SIG-M5 treated with dmso at 0.1 percent for 504 hours (cell line): ENCODE data around the gene NOTCH1.
"Not testable (repeated sequence)": the region's sequence is repeated elsewhere in the genome, so short reads cannot be mapped to it uniquely, and the experiment has no call there.

Experiments
- DNase-seq: peaks from one replicate; lab custom pipeline; 2025; ENCODE audit not compliant: unreplicated experiment; lab: John Stamatoyannopoulos, UW

The NOTCH1 gene

DNA sequence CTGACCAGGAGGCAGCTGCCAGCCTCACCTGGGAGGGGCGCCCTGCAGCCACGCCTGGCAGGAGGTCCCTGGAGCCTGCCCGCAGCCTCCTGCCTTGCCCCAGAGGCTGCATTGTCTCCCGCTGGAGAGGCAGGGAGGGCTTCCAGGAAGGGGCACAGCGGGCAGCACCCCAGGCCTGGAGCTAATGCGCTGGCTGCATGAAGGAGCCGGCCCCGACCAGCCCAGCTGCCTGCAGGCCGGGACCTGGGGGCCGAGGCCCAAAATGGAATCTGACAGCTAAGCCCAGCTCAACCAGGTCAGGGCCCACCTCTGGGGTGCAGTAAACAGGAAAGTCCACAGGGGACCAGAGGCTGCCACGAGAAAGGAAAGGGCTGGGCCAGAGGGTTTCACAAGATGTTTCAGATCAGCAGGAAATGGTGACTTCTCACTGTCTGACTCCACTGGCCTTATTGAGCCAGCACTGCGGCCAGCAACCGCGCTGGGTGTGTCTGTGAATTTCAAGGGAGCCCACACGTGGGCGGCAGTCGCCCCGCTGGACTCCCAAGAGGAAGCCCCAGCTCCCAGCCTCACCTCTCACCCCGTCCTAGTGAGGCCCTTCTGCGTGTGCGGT lies 18.6 kb upstream of the NOTCH1 start:
- peak; percentile 52 for DNase-seq

- no peak for DNase-seq
These were observed 17.9 kb upstream of the NOTCH1 start for GRCh38 chr9:136563646-136564325.

- DNase-seq, result no peak
These were observed 17.1 kb upstream of the NOTCH1 start for GRCh38 chr9:136562746-136563495.

GRCh38 chr9:136561779-136562178 lies 15.9 kb upstream of the NOTCH1 start:
- DNase-seq, result no peak

DNA sequence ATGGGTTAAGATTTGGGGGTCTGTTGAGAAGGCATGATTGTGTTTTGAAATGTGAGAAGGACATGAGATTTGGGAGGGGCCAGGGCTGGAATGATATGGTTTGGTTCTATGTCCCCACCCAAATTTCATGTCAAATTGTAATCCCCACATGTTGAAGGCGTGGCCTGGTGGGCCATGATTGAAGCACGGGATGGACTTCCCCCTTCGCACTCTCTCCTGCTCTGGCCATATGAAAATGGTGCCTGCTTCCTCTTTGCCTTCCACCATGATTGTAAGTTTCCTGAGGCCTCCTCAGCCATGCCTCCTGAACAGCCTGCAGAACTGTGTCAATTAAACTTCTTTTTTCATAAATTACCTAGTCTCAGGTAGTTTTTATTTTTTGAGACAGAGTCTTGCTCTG lies 14.7 kb upstream of the NOTCH1 start:
- no peak for DNase-seq

- DNase-seq, result not testable (repeated sequence)
These were observed 13.5 kb upstream of the NOTCH1 start for GRCh38 chr9:136559371-136559770.

DNA sequence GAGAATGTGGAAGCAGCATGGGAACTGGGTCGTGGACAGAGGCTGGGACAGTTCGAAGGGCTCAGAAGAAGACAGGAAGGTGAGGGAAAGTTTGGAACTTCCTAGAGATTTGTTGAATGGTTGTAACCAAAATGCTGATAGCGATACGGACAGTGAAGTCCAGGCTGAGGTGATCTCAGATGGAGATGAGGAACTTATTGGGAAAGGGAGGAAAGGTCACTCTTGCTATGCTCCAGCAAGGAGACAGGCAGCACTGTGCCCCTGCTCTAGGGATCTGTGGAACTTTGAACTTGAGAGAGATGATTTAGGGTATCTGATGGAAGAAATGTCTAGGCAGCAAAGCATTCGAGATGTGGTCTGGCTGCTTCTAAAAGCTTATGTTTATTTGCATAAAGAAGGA lies 13.0 kb upstream of the NOTCH1 start:
- DNase-seq, result not testable (repeated sequence)

- peak; percentile 41 for DNase-seq
These were observed 12.5 kb upstream of the NOTCH1 start for GRCh38 chr9:136558373-136558772.

DNA sequence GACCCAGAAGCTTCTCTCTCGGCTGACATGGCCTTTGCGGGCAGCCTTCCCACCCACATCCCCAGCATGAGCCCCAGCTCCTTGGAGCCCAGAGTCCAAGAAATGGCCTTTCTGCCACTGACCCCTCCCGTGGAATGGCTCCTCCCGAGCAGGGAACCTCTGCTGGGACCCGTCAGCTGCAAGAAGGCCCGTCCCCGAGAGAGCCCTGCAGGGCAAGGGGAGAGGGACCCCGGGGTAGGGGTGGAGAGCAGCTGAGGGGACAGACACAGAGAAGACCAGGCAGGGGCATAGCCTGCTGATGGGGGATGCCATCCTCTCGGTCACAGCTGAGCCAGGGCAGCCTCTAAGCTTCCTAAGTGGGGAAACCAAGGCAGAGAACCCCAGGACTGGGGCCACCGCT lies 11.2 kb upstream of the NOTCH1 start:
- no peak for DNase-seq

DNA sequence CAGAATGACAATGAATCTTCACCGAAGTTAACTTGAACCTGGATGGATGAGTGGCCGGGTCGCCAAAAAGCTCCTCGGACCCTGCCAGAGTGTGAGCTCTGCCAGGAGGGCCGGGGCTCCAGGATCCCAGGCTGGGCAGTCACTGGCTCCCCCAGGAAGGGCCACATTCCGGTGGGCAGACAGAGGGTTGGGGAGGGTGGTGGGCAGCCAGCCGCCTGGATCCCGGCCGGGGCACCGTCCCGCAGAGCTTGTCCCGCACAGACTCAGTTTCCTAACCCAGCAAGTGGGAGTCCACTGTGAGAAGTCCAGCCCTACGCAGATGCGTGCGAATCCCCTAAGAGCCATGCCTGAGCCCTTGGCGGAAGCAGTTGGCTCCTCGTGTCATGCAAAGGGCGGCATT lies 10.3 kb upstream of the NOTCH1 start:
- DNase-seq, result no peak

DNA sequence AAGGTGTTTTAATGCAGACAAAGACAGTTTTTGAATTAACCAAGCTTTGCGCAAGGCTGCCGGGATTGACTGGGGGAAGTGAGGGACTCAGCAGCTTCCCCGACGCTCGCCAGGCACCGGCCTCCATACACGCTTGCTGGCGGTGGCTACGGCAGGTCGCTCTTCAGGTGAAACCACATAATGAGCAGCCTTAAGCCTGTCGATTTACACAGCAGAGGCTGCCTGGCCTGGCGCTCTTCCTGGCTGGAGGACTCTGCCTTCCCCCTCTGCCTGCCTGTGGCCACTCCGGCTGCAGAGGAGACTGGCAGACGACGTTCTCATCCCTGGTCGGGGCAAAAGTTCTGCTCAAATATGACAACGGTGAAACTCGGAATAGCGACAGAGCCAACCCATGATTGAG lies 9.0 kb upstream of the NOTCH1 start:
- no peak for DNase-seq

DNA sequence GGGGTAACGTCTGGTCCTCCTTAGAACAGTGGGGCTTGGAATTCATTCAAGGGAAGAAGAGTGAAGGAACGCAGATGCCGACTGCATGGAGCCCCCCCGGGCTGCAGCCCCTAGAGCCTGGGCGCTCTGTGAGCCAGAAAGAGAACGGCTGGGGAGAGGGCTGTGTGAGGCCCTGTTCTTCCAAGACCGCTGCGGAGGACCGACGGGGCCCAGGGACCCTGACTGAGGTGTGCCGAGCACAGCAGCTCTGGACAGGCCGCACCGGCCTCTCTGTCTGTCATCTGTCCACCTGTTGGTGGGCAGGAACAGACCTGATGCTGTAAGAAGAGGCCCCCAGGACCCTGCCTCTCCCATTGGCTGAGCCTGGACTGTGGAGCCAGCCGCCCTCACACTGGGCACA lies 7.7 kb upstream of the NOTCH1 start:
- no peak for DNase-seq

- peak; percentile 75 for DNase-seq
These were observed 6.4 kb upstream of the NOTCH1 start for GRCh38 chr9:136552117-136552703.

DNA sequence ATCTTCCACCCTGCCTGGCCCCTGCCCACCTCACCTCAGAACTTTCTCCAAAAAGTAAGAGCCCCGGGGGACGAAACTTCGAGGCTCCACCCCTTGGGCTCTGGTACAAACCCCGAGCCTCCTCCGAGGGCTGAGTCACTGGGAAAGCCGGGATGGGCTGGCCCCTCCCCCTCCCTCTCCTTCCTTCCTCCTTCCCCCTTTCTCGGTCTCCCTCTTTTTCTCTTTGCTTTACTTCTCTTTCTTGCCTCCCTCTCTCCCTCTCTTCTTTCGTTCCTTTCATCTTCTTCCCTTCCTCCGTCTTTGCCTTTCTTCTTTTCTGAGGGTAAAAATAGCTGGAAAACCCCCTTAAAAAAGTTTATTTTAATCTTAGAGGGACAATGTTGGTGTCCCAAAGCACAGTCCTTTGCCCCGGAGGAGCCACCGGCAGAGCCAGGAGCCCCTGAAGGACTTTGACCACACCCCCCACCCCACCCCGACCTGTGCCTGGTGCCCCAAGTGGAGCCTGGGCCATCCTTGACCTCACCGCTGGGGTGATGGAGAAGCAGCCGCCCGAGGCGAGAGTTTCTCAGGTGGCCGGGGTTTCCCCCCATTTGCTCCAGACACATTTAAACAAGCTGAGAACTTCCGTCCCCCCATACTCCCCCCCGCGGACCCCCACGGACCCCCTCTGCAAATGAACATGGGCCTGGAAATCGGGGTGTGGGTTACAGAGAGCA lies 5.7 kb upstream of the NOTCH1 start:
- peak; percentile 28 for DNase-seq

DNA sequence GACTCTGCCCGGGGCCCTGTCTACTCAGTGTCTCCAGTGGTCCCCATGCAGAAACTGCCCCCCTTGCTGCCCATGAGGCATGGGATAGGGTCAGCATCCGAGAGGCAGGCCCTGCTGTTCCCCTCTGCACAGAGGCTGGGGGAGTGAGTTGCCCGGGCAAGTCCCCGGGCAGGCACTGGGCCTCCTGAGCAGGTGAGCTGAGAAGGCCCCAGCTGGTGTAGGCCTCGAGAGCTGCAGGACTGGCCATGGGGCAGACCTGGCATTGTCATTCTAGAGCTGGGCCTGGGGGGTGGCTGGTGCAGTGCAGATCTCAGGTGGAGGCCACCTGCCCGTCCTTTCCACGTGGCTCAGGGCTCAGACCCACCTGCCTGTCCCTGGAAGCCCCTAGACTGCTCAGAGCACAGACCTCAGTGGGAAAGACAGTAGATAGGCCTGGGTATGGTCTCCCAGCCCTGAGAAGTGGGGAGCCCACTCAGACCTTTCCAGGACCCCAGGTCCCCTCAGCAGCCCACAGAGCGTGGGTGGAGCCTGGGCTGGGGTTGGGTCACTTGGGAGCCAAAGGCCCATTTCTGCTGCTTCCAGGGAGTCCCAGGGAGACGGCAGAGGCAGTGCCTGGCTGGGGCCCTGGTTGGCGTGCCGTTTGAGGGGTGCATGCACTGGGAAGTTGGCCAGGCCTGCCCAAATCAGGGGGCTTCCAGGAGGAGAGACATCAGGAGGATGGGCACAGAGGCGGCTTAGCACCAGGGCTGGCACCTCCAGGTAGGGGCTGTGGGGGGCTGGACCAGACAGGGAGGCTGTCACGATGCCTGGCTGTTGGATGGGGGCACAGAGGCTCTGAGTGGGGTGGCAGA lies 4.8 kb upstream of the NOTCH1 start:
- no peak for DNase-seq

DNA sequence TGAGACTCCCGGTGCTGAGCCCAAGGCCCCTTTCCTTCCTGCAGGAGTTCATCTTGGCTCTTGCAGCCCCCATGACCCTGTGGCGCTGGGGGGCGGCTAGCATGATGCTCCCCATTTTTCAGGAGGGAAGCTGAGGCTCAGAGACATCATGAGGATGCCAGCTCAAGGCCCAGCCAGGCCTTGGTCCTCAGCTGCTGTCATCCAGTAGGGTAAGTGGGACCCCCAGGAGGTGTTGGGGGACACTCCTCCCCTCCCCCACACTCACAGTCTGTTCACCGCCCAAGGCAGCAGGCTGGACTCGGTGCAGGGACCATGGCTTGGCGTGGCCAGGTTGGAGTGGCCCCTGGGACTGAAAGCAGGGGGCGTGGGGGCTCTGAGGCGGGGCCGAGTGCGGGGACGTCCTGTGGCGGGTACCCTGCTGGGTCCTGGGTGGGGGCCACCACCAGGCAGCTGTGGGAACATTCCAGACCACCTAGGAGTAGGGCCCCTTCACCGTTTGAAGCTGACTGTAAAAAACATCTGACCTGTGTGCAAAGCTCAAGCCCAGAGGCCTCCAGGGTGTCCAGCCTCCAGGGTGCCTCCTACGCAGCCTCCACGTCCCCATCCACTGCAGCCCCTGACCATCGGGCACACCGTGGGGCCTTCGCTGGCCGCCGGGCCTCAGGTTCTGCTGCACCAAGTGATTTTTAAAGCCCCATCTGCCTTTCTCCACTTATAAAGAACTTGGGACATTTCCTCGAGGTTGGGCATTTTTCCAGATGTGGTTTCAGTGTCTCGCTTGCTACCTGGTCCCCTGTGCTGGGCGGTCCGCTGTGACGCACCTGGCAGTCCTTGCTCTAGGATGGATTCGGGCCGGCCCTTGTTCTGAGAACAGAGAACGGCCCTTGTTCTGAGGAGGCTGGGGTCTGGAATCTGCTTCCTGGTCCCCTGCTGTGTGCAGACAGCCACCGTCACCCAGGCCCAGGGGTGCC lies 3.4 kb upstream of the NOTCH1 start:
- DNase-seq, result no peak

DNA sequence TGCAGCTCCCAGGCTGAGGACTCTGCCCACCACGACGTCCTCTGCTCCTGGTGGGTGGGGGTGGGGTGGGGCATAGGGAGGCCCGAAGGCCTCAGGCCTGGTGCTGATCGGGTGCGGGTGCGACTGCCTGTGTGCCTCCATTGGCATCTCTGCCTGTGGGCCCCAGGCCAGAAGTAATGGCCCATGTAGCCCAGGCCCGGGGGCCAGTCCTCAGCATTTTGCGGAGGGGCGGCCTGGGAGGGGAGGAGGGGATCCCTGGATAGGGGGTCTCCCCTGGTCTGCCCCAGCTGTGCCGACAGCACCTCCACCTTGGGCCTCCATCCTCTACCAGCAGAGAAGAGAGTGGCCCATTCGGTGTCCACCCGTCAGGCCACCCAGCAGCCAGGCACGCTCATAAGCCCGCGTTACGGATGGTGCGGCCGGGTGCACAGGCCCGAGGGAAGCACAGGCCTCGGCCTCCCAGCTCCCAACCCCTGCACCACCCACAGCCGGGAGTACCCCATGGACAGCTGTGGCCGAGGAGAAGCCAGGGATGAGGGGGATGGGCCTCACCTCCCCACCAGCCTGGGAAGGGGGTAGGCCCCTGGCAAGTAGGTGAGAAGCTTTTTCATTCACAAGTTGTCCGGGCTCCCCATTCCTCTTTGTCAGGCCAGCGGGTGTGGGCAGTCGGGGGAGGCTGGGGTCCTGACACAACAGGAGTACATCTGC lies 1.8 kb upstream of the NOTCH1 start:
- no peak for DNase-seq

- peak; percentile 31 for DNase-seq
These were observed 1.1 kb upstream of the NOTCH1 start for GRCh38 chr9:136546697-136547501.
